IPS-NIHi7 (cell line): ENCODE data around the gene VILL.

ENCODE experiments used
- DNase-seq: peaks from one replicate; pipeline ENCODE4 v3.0.0; 2012; ENCODE audit warnings: mixed read lengths; ENCODE audit errors: extremely low spot score

The VILL gene

GRCh38 chr3:37990527-37990926 is at the start of gene VILL:
Gene VILL, plus strand, starts transcription at chr3:37990786. Its CDS starts 2,887 bp downstream, at chr3:37993673.
- DNase-seq = no peak

- no peak for DNase-seq
Observed at GRCh38 chr3:37941608-37942508, 48.7 kb upstream of the VILL start.

- DNase-seq = no peak
Observed at GRCh38 chr3:37942646-37943045, 47.9 kb upstream of the VILL start.

- DNase-seq = no peak
Observed at GRCh38 chr3:37943126-37943525, 47.5 kb upstream of the VILL start.

GRCh38 chr3:37943631-37944314 is 46.8 kb upstream of the VILL start:
- DNase-seq = no peak

- no peak for DNase-seq
Observed at GRCh38 chr3:37944391-37944842, 46.2 kb upstream of the VILL start.

- no peak for DNase-seq
Observed at GRCh38 chr3:37945156-37945806, 45.3 kb upstream of the VILL start.

GRCh38 chr3:37945807-37946530 is 44.6 kb upstream of the VILL start:
- DNase-seq = no peak

- no peak for DNase-seq
Observed at GRCh38 chr3:37946531-37946889, 44.1 kb upstream of the VILL start.

GRCh38 chr3:37949866-37950265 is 40.7 kb upstream of the VILL start:
- DNase-seq = no peak

- DNase-seq = no peak
Observed at GRCh38 chr3:37952564-37952963, 38.0 kb upstream of the VILL start.

- no peak for DNase-seq
Observed at GRCh38 chr3:37953226-37953625, 37.4 kb upstream of the VILL start.

GRCh38 chr3:37953707-37954394 is 36.7 kb upstream of the VILL start:
- no peak for DNase-seq

- DNase-seq = no peak
Observed at GRCh38 chr3:37954881-37955280, 35.7 kb upstream of the VILL start.

- no peak for DNase-seq
Observed at GRCh38 chr3:37955918-37956707, 34.5 kb upstream of the VILL start.

- DNase-seq = no peak
Observed at GRCh38 chr3:37956723-37957538, 33.7 kb upstream of the VILL start.

- DNase-seq = no peak
Observed at GRCh38 chr3:37957539-37957936, 33.0 kb upstream of the VILL start.

GRCh38 chr3:37961622-37962431 is 28.8 kb upstream of the VILL start:
- DNase-seq = no peak

- DNase-seq = no peak
Observed at GRCh38 chr3:37963016-37963415, 27.6 kb upstream of the VILL start.
